ENCODE data around the gene PTPRJ.
"Not testable (repeated sequence)": the region's sequence is repeated elsewhere in the genome, so short reads cannot be mapped to it uniquely, and the experiment has no call there.

The PTPRJ gene

DNA sequence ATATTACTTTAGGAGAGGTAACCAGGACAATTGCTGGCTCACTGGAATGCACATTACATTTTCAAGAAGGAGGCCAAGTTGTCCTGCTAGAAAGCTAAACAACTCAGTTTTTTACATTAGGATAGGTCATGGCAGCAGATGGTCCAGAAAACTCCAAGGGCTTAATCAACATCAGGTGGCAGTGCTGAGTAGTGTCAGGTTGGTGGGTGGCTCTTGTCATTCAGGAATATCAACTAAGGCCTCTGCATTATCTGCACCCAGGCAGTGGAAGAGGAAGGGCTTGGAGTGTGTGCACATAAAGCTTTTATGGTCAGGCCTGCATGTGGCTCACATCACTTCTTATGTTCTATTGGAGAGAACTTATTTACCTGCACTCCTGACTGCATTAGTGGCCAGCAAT, 204.1 kb downstream of the PTPRJ start:
- no peaks in the 10 kb centered on the region for H3K27me3 ChIP-seq (replicated peaks; ENCODE audit: control insufficient read depth, insufficient read depth, low read length)
- DNase-seq (ENCODE audit: extremely low read depth, insufficient read length) = no peak
- no peaks in the 10 kb centered on the region for H3K36me3 ChIP-seq (ENCODE audit: control insufficient read depth, insufficient read depth, low read length)
- TF ChIP-seq, protein P1, sequence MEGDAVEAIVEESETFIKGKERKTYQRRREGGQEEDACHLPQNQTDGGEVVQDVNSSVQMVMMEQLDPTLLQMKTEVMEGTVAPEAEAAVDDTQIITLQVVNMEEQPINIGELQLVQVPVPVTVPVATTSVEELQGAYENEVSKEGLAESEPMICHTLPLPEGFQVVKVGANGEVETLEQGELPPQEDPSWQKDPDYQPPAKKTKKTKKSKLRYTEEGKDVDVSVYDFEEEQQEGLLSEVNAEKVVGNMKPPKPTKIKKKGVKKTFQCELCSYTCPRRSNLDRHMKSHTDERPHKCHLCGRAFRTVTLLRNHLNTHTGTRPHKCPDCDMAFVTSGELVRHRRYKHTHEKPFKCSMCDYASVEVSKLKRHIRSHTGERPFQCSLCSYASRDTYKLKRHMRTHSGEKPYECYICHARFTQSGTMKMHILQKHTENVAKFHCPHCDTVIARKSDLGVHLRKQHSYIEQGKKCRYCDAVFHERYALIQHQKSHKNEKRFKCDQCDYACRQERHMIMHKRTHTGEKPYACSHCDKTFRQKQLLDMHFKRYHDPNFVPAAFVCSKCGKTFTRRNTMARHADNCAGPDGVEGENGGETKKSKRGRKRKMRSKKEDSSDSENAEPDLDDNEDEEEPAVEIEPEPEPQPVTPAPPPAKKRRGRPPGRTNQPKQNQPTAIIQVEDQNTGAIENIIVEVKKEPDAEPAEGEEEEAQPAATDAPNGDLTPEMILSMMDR (IDR thresholded peaks at IDR 0.05; ENCODE audit: insufficient read depth, low read length, poor library complexity, severe bottlenecking) = no peak
- H3K4me3 ChIP-seq (replicated peaks; ENCODE audit: low read depth, low read length) = no peak overlapping the region

DNA sequence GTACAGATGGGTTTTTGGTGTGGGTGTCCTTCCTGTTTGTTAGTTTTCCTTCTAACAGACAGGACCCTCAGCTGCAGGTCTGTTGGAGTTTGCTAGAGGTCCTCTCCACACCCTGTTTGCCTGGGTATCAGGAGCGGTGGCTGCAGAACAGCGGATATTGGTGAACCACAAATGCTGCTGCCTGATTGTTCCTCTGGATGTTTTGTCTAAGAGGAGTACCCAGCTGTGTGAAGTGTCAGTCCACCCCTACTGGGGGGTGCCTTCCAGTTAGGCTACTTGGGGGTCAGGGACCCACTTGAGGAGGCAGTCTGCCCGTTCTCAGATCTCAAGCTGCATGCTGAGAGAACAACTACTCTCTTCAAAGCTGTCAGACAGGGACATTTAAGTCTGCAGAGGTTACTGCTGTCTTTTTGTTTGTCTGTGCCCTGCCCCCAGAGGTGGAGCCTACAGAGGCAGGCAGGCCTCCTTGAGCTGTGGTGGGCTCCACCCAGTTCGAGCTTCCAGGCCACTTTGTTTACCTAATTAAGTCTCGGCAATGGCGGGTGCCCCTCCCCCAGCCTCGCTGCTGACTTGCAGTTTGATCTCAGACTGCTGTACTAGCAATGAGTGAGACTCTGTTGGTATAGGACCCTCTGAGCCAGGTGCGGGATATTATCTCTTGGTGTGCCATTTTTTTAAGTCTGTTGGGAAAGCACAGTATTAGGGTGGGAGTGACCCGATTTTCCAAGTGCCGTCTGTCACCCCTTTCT, 210.7 kb downstream of the PTPRJ start:
- not testable (repeated sequence) for H3K36me3 ChIP-seq (ENCODE audit: control insufficient read depth, insufficient read depth, low read length); DNase-seq (ENCODE audit: extremely low read depth, insufficient read length); H3K4me3 ChIP-seq (replicated peaks; ENCODE audit: low read depth, low read length); H3K27me3 ChIP-seq (replicated peaks; ENCODE audit: control insufficient read depth, insufficient read depth, low read length)

DNA sequence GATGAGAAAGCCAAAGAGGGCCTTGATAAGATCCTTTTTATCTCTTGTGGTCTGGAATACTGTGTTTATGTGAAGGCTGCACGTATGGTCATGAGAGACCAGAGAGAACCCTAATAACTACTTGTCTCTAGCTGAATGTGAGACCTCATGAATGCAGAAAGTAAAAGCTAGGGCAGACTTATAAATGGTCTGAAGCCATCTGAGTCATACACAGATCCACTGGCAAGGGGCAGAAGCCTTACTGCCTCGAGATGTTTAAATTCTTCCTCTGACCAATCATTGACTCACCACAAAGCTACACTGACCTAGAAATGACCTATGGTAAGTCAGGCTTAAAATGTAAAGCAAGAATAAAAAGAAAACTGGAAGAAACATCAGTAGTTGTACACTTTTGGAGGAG, 213.5 kb downstream of the PTPRJ start:
- H3K27me3 ChIP-seq (replicated peaks; ENCODE audit: control insufficient read depth, insufficient read depth, low read length) = no peaks in the 10 kb centered on the region
- no peak overlapping the region for H3K4me3 ChIP-seq (replicated peaks; ENCODE audit: low read depth, low read length)
- TF ChIP-seq, protein P1 (IDR thresholded peaks at IDR 0.05; ENCODE audit: insufficient read depth, low read length, poor library complexity, severe bottlenecking) = no peak
- H3K36me3 ChIP-seq (ENCODE audit: control insufficient read depth, insufficient read depth, low read length) = no peaks in the 10 kb centered on the region
- DNase-seq (ENCODE audit: extremely low read depth, insufficient read length) = no peak

DNA sequence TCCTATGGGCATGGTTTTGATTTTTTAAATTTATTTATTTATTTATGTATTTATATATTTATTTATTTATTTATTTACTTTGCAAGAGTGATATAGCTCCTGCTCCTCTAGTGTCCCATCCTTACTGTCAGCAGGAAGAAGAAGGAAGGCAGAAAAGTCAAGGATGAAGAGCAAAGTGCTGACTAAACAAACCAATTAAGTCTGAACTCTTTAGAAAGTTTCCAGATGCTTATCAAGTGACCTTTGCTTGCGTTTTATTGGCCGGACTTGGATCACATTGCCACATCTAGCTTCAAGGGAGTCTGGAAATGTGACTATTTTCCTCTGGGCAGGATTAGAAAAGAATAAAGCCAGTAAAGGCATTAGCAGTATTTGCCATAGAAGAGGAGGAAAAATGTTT, 227.5 kb downstream of the PTPRJ start:
- TF ChIP-seq, protein P1 (IDR thresholded peaks at IDR 0.05; ENCODE audit: insufficient read depth, low read length, poor library complexity, severe bottlenecking) = no peak
- Histone ChIP-seq H3K4me3 (replicated peaks; ENCODE audit: low read depth, low read length) (no peak overlapping the region), H3K36me3 (ENCODE audit: control insufficient read depth, insufficient read depth, low read length) (no peaks in the 10 kb centered on the region), H3K27me3 (replicated peaks; ENCODE audit: control insufficient read depth, insufficient read depth, low read length) (no peaks in the 10 kb centered on the region)
- DNase-seq (ENCODE audit: extremely low read depth, insufficient read length) = no peak

DNA sequence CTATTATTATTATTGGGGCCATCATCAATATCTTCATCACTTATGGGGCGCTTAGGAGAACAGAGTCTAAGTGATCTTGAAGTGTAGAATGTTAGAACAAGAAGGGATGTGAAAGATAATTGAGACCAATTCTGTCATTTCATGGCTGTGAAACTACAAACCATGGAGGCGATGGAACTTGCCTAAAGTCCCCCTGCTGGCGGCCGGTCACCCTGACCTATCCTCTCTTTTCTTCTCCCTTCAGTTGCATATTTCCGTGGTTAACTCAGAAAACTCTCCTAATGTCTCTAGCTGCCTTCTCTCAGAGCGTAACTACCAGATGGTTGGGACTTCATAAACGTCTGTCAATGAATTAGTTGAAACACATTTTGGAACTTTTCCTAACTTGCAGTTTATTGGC, 229.7 kb downstream of the PTPRJ start:
- no peak for DNase-seq (ENCODE audit: extremely low read depth, insufficient read length)
- Histone ChIP-seq H3K27me3 (replicated peaks; ENCODE audit: control insufficient read depth, insufficient read depth, low read length) (no peaks in the 10 kb centered on the region), H3K4me3 (replicated peaks; ENCODE audit: low read depth, low read length) (no peak overlapping the region), H3K36me3 (ENCODE audit: control insufficient read depth, insufficient read depth, low read length) (no peaks in the 10 kb centered on the region)
- TF ChIP-seq, protein P1 (IDR thresholded peaks at IDR 0.05; ENCODE audit: insufficient read depth, low read length, poor library complexity, severe bottlenecking) = no peak

DNA sequence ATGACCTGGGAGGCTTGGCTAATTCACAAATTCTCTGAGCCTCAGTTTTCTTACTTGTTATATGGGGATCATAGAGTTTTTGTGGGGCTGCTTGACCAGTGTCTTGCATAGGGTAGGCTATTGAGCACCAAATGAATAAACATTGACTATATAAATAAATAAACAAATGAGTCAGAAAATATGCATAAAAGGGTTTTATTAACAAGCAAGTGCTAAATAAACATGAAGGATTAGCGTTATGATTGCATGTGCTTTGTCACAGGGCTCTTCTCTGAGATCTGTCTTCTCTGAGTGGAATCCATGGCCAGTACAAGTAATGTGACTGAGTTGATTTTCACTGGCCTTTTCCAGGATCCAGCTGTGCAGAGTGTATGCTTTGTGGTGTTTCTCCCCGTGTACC, 236.2 kb downstream of the PTPRJ start, which contains the start of gene OR4B1:
OR4B1 (plus strand) TSS at position 301 of the 400 bp plus-strand sequence; CDS start at position 301, 0 bp downstream.
- TF ChIP-seq, protein P1 (IDR thresholded peaks at IDR 0.05; ENCODE audit: insufficient read depth, low read length, poor library complexity, severe bottlenecking) = no peak
- no peaks in the 10 kb centered on the region for H3K36me3 ChIP-seq (ENCODE audit: control insufficient read depth, insufficient read depth, low read length)
- H3K27me3 ChIP-seq (replicated peaks; ENCODE audit: control insufficient read depth, insufficient read depth, low read length) = no peaks in the 10 kb centered on the region; the same call in 1 of the 2 replicates
- H3K4me3 ChIP-seq (replicated peaks; ENCODE audit: low read depth, low read length) = no peak within 1 kb of the TSS
- no peak for DNase-seq (ENCODE audit: extremely low read depth, insufficient read length)

All from GM06990 (cell line).